HCT116 (cell line): Measurements from ENCODE around the gene METRN. TPM values are rescaled to one million over a fixed set of nuclear protein-coding genes. Genes with fewer than 3 reads are reported as not detected.

Experiments used
- ATAC-seq: fragments of 200-7000 bp; cut with Tn5 transposase; 2 replicates; pipeline ENCODE4 v1.9.1; 2020; ENCODE audit warnings: mild to moderate bottlenecking, moderate library complexity
- BruUV-seq: library from RNA; stranded (reverse); fragments of 400-500 nt; replicated peaks from 2 replicates; lab custom pipeline; 2021; lab: Mats Ljungman, UMichigan
- CTCF ChIA-PET: fragments of 300-600 bp; sonication (Branson Sonifier 250); formaldehyde crosslinking; loops from one replicate; lab custom pipeline; 2021; ENCODE audit warnings: antibody characterized with exemption; lab: Charles Lee
- POLR2A ChIA-PET: fragments of 300-600, 350-600 bp; sonication (Branson Sonifier 250); formaldehyde crosslinking; loops from one replicate; lab custom pipeline; 2021; ENCODE audit warnings: antibody characterized with exemption; lab: Charles Lee
- RAD21 ChIA-PET, 2 experiments: fragments of 300-600 bp; sonication (Branson Sonifier 250); formaldehyde crosslinking; loops; one replicate each; lab custom pipeline; 2023; ENCODE audit warnings: low total read pairs in 2 of 2; ENCODE audit not compliant: uncharacterized antibody in 2 of 2, unreplicated experiment in 2 of 2, low non-redundant PET in 1 of 2; lab: Charles Lee
- DNase-seq: peaks from one replicate; pipeline ENCODE4 v3.0.0-alpha.2; 2010; ENCODE audit warnings: low read depth, low spot score
- H2AFZ ChIP-seq: fragments of 200-600 bp; shearing (Covaris generic), sonication (generic); 2 replicates; pipeline ENCODE4 v1.6.1; 2017; ENCODE audit warnings: low read depth, mixed run types, mixed read lengths, antibody characterized with exemption, low read length; ENCODE audit not compliant: poor library complexity, severe bottlenecking
- H3K27ac ChIP-seq: 2 replicates; pipeline ENCODE4 v1.5.1; 2012; ENCODE audit warnings: low read depth, low read length
- H3K27me3 ChIP-seq: fragments of 200-600 bp; sonication (generic); 2 replicates; pipeline ENCODE4 v1.6.1; 2016; ENCODE audit warnings: mixed run types, low read length, mixed read lengths; ENCODE audit not compliant: insufficient read depth
- H3K36me3 ChIP-seq, 2 experiments: fragments of 200-500 bp in 1 of 2; fragments of 200-600 bp in 1 of 2; sonication (Bioruptor generic) in 1 of 2; sonication (generic) in 1 of 2; 2 replicates each; pipeline versions ENCODE4 v1.5.1 to v1.6.1; 2014 to 2016; ENCODE audit warnings: low read length in 2 of 2, inconsistent platforms in 1 of 2, mixed read lengths in 1 of 2, mixed run types in 1 of 2; ENCODE audit not compliant: insufficient read depth in 2 of 2, control insufficient read depth in 1 of 2
- H3K4me1 ChIP-seq, 2 experiments: fragments of 200-600 bp in 1 of 2; sonication (generic) in 1 of 2; 2 replicates each; pipeline versions ENCODE4 v1.5.1 to v1.6.1; 2012 to 2017; ENCODE audit warnings: low read length in 2 of 2, inconsistent platforms in 1 of 2, mild to moderate bottlenecking in 1 of 2, mixed read lengths in 1 of 2, mixed run types in 1 of 2, moderate library complexity in 1 of 2; ENCODE audit not compliant: insufficient read depth in 2 of 2, control insufficient read depth in 1 of 2
- H3K4me2 ChIP-seq: fragments of 200-600 bp; sonication (generic); 2 replicates; pipeline ENCODE4 v1.6.1; 2017; ENCODE audit warnings: mixed run types, low read length, mixed read lengths
- H3K4me3 ChIP-seq, 2 experiments: fragments of 200-600 bp in 1 of 2; sonication (generic) in 1 of 2; replicated peaks in 1 of 2; 2 replicates each; pipeline ENCODE4 v1.5.1; 2011 to 2016; ENCODE audit warnings: low read length in 2 of 2, control low read depth in 1 of 2, low read depth in 1 of 2, mild to moderate bottlenecking in 1 of 2, mixed read lengths in 1 of 2, mixed run types in 1 of 2
- H3K79me2 ChIP-seq: fragments of 200-600 bp; sonication (generic); 2 replicates; pipeline ENCODE4 v1.6.1; 2017; ENCODE audit warnings: mild to moderate bottlenecking, mixed run types, low read length, moderate library complexity, mixed read lengths; ENCODE audit not compliant: insufficient read depth
- H3K9ac ChIP-seq: fragments of 200-600 bp; sonication (generic); 2 replicates; pipeline ENCODE4 v1.6.1; 2016; ENCODE audit warnings: low read length, mixed read lengths
- H3K9me2 ChIP-seq: fragments of 200-600 bp; sonication (generic), shearing (Covaris generic); 2 replicates; pipeline ENCODE4 v1.6.1; 2017; ENCODE audit warnings: mixed run types, mild to moderate bottlenecking, moderate library complexity; ENCODE audit not compliant: insufficient read depth
- H3K9me3 ChIP-seq, 2 experiments: fragments of 200-500 bp in 1 of 2; fragments of 200-600 bp in 1 of 2; sonication (Bioruptor generic) in 1 of 2; sonication (generic) in 1 of 2; 2 replicates each; pipeline ENCODE4 v1.6.1; 2014 to 2017; ENCODE audit warnings: low read length in 2 of 2, mixed read lengths in 2 of 2, inconsistent platforms in 1 of 2, low read depth in 1 of 2, mild to moderate bottlenecking in 1 of 2, mixed run types in 1 of 2, moderate library complexity in 1 of 2; ENCODE audit not compliant: control insufficient read depth in 1 of 2, insufficient read depth in 1 of 2
- H4K20me1 ChIP-seq: fragments of 200-600 bp; sonication (generic), shearing (Covaris generic); 2 replicates; pipeline ENCODE4 v1.6.1; 2017; ENCODE audit warnings: mixed run types, mild to moderate bottlenecking, moderate library complexity; ENCODE audit not compliant: insufficient read depth
- ELF1 ChIP-seq: IDR thresholded peaks from 2 replicates; pipeline ENCODE4 v1.6.1; 2012; ENCODE audit warnings: low read depth, borderline replicate concordance
- EZH2phosphoT487 ChIP-seq: fragments of 200-600 bp; IDR thresholded peaks from 2 replicates; pipeline ENCODE4 v1.6.1; 2018; ENCODE audit warnings: antibody characterized with exemption, borderline replicate concordance
- FOSL1 ChIP-seq: IDR thresholded peaks from 2 replicates; pipeline ENCODE4 v1.6.1; 2012; ENCODE audit warnings: low read depth
- POLR2A ChIP-seq: IDR thresholded peaks from 2 replicates; pipeline ENCODE4 v1.7.0; 2011; ENCODE audit warnings: borderline replicate concordance; ENCODE audit not compliant: insufficient read depth, insufficient read length; ENCODE audit errors: extremely low read depth
- POLR2AphosphoS5 ChIP-seq: IDR thresholded peaks from 2 replicates; pipeline ENCODE4 v1.6.1; 2011; ENCODE audit warnings: mild to moderate bottlenecking, low read depth, low read length, moderate library complexity
- RAD21 ChIP-seq: IDR thresholded peaks from 2 replicates; pipeline ENCODE4 v1.6.1; 2012; ENCODE audit warnings: low read depth, mild to moderate bottlenecking
- SIN3A ChIP-seq: IDR thresholded peaks from 2 replicates; pipeline ENCODE4 v1.6.1; 2012; ENCODE audit warnings: low read depth
- TCF7L2 ChIP-seq: IDR thresholded peaks from 2 replicates; pipeline ENCODE4 v1.7.0; 2011; ENCODE audit warnings: borderline replicate concordance, inconsistent platforms; ENCODE audit not compliant: insufficient read depth, insufficient read length; ENCODE audit errors: extremely low read depth
- YY1 ChIP-seq: IDR thresholded peaks from 2 replicates; pipeline ENCODE4 v1.6.1; 2011; ENCODE audit warnings: low read length, low read depth, moderate library complexity, mild to moderate bottlenecking; ENCODE audit not compliant: insufficient replicate concordance; ENCODE audit errors: extremely low read depth
- ZNF274 ChIP-seq: fragments of 200-500 bp; sonication (Bioruptor generic); IDR thresholded peaks from 2 replicates; pipeline ENCODE4 v1.6.1; 2014; ENCODE audit warnings: mild to moderate bottlenecking, low read depth, low read length, inconsistent platforms
- intact Hi-C: fragments of 100-400 bp; cut with micrococcal nuclease; formaldehyde crosslinking; loops from 2 replicates; pipeline ENCODE4 v1.10.0; 2022
- total RNA-seq: library from RNA; stranded (reverse); gene quantifications from one replicate; pipeline ENCODE4 v1.2.1, GENCODE V29; 2021; ENCODE audit not compliant: unreplicated experiment
- TF ChIP-seq, protein P1 (sequence below), 3 experiments: fragments of 200-600 bp in 1 of 3; sonication (generic) in 1 of 3; IDR thresholded peaks in 2 of 3; conservative IDR thresholded peaks in 1 of 3; 2 replicates each; pipeline ENCODE4 v1.5.1; 2012 to 2017; ENCODE audit warnings: low read depth in 2 of 3, low read length in 2 of 3, antibody characterized with exemption in 1 of 3, borderline replicate concordance in 1 of 3, control low read depth in 1 of 3, mild to moderate bottlenecking in 1 of 3, mixed read lengths in 1 of 3, mixed run types in 1 of 3, moderate library complexity in 1 of 3; ENCODE audit not compliant: insufficient read depth in 1 of 3
- TF ChIP-seq, protein P2 (sequence below): IDR thresholded peaks from 2 replicates; pipeline ENCODE4 v1.6.1; 2012

The METRN gene
- total RNA-seq, 1 experiment from 2014 or later, result 193 TPM

DNA sequence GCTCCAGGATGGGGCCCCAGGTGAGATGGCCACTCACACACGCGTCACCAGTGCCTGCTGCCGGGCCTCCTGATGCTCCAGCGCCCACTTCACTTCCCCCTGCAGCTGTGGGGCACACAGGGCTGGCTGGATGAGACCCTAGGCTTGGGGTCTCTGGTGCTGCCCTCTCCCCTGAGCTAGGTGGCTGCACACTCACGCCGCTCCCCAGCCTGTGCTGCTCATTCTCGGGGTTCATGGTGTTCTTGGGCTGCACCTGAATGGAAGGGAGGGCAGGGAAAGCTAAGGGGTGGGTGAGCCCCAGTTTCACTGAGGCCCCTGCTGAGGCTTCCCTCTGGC is 10.1 kb downstream of the METRN start:
- H3K9me2 ChIP-seq, result no peaks in the 10 kb centered on the region
- H3K36me3 ChIP-seq, result no peaks in the 10 kb centered on the region
- peaks cover 24% of the 10 kb centered on the region; the same call in 1 of the 2 replicates for H3K79me2 ChIP-seq
- H3K4me3 ChIP-seq, result no peak overlapping the region
- H3K27ac ChIP-seq, result no peak overlapping the region
- no peaks in the 10 kb centered on the region for H3K9me3 ChIP-seq
- intact Hi-C loops, result no loop called here
- H3K4me1 ChIP-seq, result peaks cover 11 to 56% of the 10 kb centered on the region in 2 experiments
- DNase-seq (no peak), ATAC-seq (no peak)
- CTCF ChIA-PET, result interaction anchor here (1.0 to 2.6 kb wide), 2 partner anchors 12 to 16 kb away, joined by 3 to 11 read pairs; no protein-coding TSS in a partner anchor
- POLR2A ChIA-PET, result interaction anchor here (3.0 kb wide), 1 partner anchor 10 kb away, joined by 20 read pairs; the partner anchor contains the start of gene METRN
- H2AFZ ChIP-seq, result no peak overlapping the region
- no peaks in the 10 kb centered on the region for H4K20me1 ChIP-seq
- RAD21 ChIA-PET, result interaction anchor here in 1 of 2 experiments (0.5 kb wide), 1 partner anchor 12 kb away, joined by 4 read pairs; no protein-coding TSS in a partner anchor
- no peak for TF ChIP-seq FOSL1
- TF ChIP-seq SIN3A, result no peak
- H3K9ac ChIP-seq, result no peak overlapping the region
- no TSS peak for BruUV-seq
- no peaks in the 10 kb centered on the region for H3K27me3 ChIP-seq
- no peak overlapping the region for H3K4me2 ChIP-seq

DNA sequence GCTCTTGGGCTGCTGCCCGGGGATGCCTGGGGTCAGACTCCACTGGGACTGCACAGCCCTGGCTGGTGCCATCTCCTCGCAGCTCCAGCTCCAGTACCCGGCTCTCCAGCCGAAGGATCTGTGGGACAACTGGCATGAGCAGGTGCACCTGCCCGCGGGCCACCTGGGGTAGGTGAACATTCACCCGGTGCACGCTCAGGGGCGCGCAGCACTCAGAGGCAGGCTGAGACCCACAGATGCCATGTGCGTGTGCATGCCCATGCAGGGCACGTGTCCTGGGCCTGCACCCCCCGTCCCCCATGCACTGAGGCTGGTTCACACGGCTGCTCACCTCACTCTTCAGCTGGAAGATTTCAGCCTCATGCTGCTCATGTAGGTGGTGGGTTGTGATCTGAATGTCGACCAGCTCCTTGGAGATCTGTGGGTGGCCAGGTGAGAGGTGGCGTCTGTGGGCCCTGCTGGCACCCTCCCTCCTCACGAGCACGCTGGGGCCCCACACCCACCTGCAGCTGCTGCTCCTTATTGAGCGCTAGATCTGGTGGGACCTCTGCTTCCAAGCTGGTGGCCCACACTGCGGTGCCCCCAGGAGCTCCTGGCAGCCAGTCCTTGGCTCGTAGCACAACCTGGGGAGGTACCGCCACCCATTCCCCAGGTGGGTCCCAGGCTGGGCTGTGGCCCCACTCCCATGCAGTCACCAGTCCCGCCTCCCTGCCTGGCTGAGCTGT is 10.7 kb downstream of the METRN start:
- Histone ChIP-seq H3K27me3 (no peaks in the 10 kb centered on the region), H3K9me3 (no peaks in the 10 kb centered on the region), H3K79me2 (peaks cover 26% of the 10 kb centered on the region; the same call in 1 of the 2 replicates), H2AFZ (no peak overlapping the region), H3K9me2 (no peaks in the 10 kb centered on the region), H3K27ac (peak overlapping the region; percentile 96), H3K4me2 (peak overlapping the region; percentile 99), H3K4me3 (peak overlapping the region; percentile 39 to 89), H3K36me3 (no peaks in the 10 kb centered on the region), H4K20me1 (no peaks in the 10 kb centered on the region), H3K4me1 (peaks cover 9 to 52% of the 10 kb centered on the region in 2 experiments), H3K9ac (peak overlapping the region; percentile 58)
- CTCF ChIA-PET, result interaction anchor here (0.7 to 2.6 kb wide), 2 partner anchors 10 to 13 kb away, joined by 3 to 11 read pairs; no protein-coding TSS in a partner anchor
- ATAC-seq (no peak), DNase-seq (no peak)
- RAD21 ChIA-PET, result interaction anchor here in 1 of 2 experiments (0.5 kb wide), 1 partner anchor 12 kb away, joined by 4 read pairs; no protein-coding TSS in a partner anchor
- POLR2A ChIA-PET, result interaction anchor here (0.6 to 3.5 kb wide), 3 partner anchors 10 to 35 kb away, joined by 3 to 20 read pairs (median 12); partner anchors contain the start of genes METRN and MSLN
- TF ChIP-seq ZNF274, result no peak
- no peak for TF ChIP-seq YY1
- no peak for TF ChIP-seq POLR2AphosphoS5
- no peak for TF ChIP-seq TCF7L2
- no peak for TF ChIP-seq ELF1
- TF ChIP-seq POLR2A, result no peak
- TF ChIP-seq, protein P1, sequence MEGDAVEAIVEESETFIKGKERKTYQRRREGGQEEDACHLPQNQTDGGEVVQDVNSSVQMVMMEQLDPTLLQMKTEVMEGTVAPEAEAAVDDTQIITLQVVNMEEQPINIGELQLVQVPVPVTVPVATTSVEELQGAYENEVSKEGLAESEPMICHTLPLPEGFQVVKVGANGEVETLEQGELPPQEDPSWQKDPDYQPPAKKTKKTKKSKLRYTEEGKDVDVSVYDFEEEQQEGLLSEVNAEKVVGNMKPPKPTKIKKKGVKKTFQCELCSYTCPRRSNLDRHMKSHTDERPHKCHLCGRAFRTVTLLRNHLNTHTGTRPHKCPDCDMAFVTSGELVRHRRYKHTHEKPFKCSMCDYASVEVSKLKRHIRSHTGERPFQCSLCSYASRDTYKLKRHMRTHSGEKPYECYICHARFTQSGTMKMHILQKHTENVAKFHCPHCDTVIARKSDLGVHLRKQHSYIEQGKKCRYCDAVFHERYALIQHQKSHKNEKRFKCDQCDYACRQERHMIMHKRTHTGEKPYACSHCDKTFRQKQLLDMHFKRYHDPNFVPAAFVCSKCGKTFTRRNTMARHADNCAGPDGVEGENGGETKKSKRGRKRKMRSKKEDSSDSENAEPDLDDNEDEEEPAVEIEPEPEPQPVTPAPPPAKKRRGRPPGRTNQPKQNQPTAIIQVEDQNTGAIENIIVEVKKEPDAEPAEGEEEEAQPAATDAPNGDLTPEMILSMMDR (IDR thresholded peaks at IDR 0.05 in 2 of 3, conservative IDR thresholded peaks at IDR 0.05 in 1 of 3; ENCODE audit: borderline replicate concordance in 1 of 3, insufficient read depth in 1 of 3, low read depth in 2 of 3, low read length in 2 of 3), result no peak
- TF ChIP-seq EZH2phosphoT487, result no peak
- TF ChIP-seq RAD21, result no peak
- TF ChIP-seq, protein P2, sequence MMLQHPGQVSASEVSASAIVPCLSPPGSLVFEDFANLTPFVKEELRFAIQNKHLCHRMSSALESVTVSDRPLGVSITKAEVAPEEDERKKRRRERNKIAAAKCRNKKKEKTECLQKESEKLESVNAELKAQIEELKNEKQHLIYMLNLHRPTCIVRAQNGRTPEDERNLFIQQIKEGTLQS, result no peak
- intact Hi-C loops, result no loop called here
- no TSS peak for BruUV-seq
